GM12878 (cell line): ENCODE measurements around the gene ZNF543. TPM values are rescaled to one million over a fixed set of nuclear protein-coding genes. Genes with fewer than 3 reads are reported as not detected.
A peak's percentile ranks its signal among the peaks of the same experiment; 100 is the strongest.

Experiments
- CBFB ChIP-seq: IDR thresholded peaks from 2 replicates; pipeline ENCODE4 v1.6.1; 2016; ENCODE audit warnings: antibody characterized with exemption, low read depth
- CBX3 ChIP-seq: fragments of 200-600 bp; sonication (generic); IDR thresholded peaks from 2 replicates; pipeline ENCODE4 v1.6.1; 2016; ENCODE audit warnings: low read depth, borderline replicate concordance
- CBX5 ChIP-seq: sonication (generic); IDR thresholded peaks from 2 replicates; pipeline ENCODE4 v1.6.1; 2016; ENCODE audit warnings: low read depth, moderate library complexity, mild to moderate bottlenecking, inconsistent platforms
- CREB1 ChIP-seq: IDR thresholded peaks from 2 replicates; pipeline ENCODE4 v1.6.1; 2012; ENCODE audit warnings: low read depth, mild to moderate bottlenecking, inconsistent platforms
- FOXK2 ChIP-seq: fragments of 450-650 bp; IDR thresholded peaks from 2 replicates; pipeline ENCODE4 v1.6.1; 2017; ENCODE audit warnings: mild to moderate bottlenecking, moderate library complexity
- LARP7 ChIP-seq: fragments of 450-650 bp; IDR thresholded peaks from 2 replicates; pipeline ENCODE4 v1.6.1; 2017; ENCODE audit warnings: mild to moderate bottlenecking
- MEF2A ChIP-seq: IDR thresholded peaks from 2 replicates; pipeline ENCODE4 v1.6.1; 2011; ENCODE audit warnings: low read depth, mild to moderate bottlenecking, low read length, moderate library complexity; ENCODE audit not compliant: insufficient read depth
- MXI1 ChIP-seq: fragments of 150-350 bp; IDR thresholded peaks from 2 replicates; pipeline ENCODE4 v1.6.1; 2011; ENCODE audit warnings: low read depth, mild to moderate bottlenecking, inconsistent platforms, low read length, improper control_type of control experiment
- NRF1 ChIP-seq: conservative IDR thresholded peaks from 2 replicates; pipeline ENCODE4 v1.6.1; 2011; ENCODE audit warnings: mild to moderate bottlenecking, low read depth, low read length, improper control_type of control experiment
- PKNOX1 ChIP-seq: fragments of 450-650 bp; IDR thresholded peaks from 2 replicates; pipeline ENCODE4 v1.6.1; 2016; ENCODE audit warnings: mild to moderate bottlenecking
- RAD21 ChIP-seq: IDR thresholded peaks from 2 replicates; pipeline ENCODE4 v1.6.1; 2011; ENCODE audit warnings: mild to moderate bottlenecking, low read depth, low read length, moderate library complexity; ENCODE audit not compliant: insufficient read depth
- RBBP5 ChIP-seq: fragments of 200-600 bp; sonication (generic); conservative IDR thresholded peaks from 2 replicates; pipeline ENCODE4 v1.6.1; 2016
- SUZ12 ChIP-seq: fragments of 200-600 bp; sonication (generic); IDR thresholded peaks from one replicate; pipeline ENCODE4 v1.6.1; 2018; ENCODE audit warnings: antibody characterized with exemption, mild to moderate bottlenecking; ENCODE audit not compliant: unreplicated experiment
- ZBTB4 ChIP-seq: fragments of 450-650 bp; formaldehyde crosslinking; IDR thresholded peaks from 2 replicates; pipeline ENCODE4 v1.4.0; 2022; ENCODE audit warnings: mild to moderate bottlenecking, moderate library complexity
- ZNF274 ChIP-seq: IDR thresholded peaks from one replicate; pipeline ENCODE4 v1.8.0; 2011; ENCODE audit not compliant: insufficient read length, insufficient read depth
- ZZZ3 ChIP-seq: IDR thresholded peaks from 2 replicates; pipeline ENCODE4 v1.6.1; 2011; ENCODE audit warnings: low read depth; ENCODE audit not compliant: control insufficient read depth, insufficient read length
- polyA plus RNA-seq, 11 experiments: library from polyadenylated mRNA; depleted of rRNA in 4 of 11; unstranded in 6 of 11; stranded (reverse) in 5 of 11; fragments of >200 nt; fragmentation: Nextera tagmentation in 4 of 11; fragmentation: Illumina TruSeq in 1 of 11; extraction: Ambion mirVana in 4 of 11; extraction: Trizol in 1 of 11; gene quantifications; 1 replicate in 1 of 11; 2 replicates in 10 of 11; pipeline versions ENCODE4 v1.2.1 to v1.2.3, GENCODE V29; 2011 to 2016; ENCODE audit warnings: inconsistent platforms in 2 of 11, missing spikeins in 2 of 11, low read depth in 1 of 11
- total RNA-seq, 4 experiments: library from RNA; depleted of rRNA in 3 of 4; stranded (reverse); fragments of >200 nt in 3 of 4; fragmentation: Illumina TruSeq in 1 of 4; extraction: Trizol in 1 of 4; gene quantifications; 2 replicates each; pipeline versions ENCODE4 v1.2.1 to v1.2.3, GENCODE V29; 2013 to 2021

The ZNF543 gene
- total and polyA plus RNA-seq, 10 of the 15 experiments (the other 5 are each of a cell fraction or from before 2014, with no cell fraction given): 0.53 to 9.0 (median 3.5) TPM

DNA sequence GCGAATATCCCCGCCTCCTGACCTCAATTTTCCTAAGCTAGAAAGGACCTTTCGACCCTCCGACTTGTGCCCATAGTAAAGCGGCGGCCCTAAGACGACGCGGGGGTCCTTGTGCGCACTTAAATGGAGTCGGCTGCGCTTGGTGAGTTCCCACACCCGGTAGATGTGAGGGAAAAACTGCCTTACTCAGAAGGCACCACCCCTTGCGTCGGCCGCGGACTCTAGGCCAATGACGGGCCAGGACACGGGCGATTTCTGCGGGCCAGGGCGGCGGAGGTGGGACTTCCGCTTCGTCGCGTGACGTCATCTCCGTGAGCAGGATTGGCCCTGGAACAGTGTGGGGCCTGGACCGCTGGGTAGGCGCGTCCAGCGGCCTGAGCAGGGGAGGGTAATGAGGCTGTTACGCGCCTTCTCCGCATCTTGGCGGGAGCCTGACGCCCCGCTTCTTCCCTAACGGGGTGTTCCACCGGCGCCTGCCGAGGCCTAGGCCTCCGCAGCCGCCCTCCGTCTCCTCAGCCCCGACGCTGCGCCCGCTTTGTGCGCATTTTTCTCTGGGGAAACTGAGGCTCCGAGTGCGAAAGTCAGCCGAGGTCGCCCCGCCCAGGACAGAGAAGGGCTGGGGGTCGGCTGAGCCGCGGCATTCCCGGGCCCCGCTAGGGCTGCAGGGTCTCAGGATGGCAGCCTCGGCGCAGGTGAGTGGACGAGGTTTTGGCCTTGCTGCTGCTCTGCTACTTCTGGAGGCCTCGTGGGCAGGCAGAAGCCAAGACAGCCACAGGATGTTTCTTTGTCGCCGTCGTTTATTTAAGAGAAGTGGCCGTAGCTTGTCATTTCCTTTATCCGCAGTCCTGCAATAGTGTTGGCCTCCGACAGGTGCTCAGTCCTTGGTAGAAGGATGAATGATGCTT, at the start of gene ZNF543 (continued):
- TF ChIP-seq ZBTB4 (CRISPR knock-in tag) (no peak; the same call in 1 of the 2 replicates), CBX3 (no peak), FOXK2 (no peak), RBBP5 (no peak), ZNF274 (no peak), SUZ12 (no peak), CBFB (peak; percentile 53), CREB1 (peak; percentile 97), LARP7 (0 out of 2 replicates have a peak, but pooled peaks have one; percentile 48), MXI1 (peak; percentile 54; the same call in 1 of the 2 replicates), NRF1 (no peak), CBX5 (no peak), MEF2A (no peak), ZZZ3 (no peak), PKNOX1 (peak; percentile 29; the same call in 1 of the 2 replicates), RAD21 (no peak)
